Left hindlimb (tissue), 1 donor: ENCODE data around the gene FSTL1.
A peak's percentile ranks its signal among the peaks of the same experiment; 100 is the strongest.

Source experiments
- DNase-seq: peaks from one replicate; pipeline ENCODE4 v3.0.0-alpha.2; 2018

The FSTL1 gene, protein sequence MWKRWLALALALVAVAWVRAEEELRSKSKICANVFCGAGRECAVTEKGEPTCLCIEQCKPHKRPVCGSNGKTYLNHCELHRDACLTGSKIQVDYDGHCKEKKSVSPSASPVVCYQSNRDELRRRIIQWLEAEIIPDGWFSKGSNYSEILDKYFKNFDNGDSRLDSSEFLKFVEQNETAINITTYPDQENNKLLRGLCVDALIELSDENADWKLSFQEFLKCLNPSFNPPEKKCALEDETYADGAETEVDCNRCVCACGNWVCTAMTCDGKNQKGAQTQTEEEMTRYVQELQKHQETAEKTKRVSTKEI

DNA sequence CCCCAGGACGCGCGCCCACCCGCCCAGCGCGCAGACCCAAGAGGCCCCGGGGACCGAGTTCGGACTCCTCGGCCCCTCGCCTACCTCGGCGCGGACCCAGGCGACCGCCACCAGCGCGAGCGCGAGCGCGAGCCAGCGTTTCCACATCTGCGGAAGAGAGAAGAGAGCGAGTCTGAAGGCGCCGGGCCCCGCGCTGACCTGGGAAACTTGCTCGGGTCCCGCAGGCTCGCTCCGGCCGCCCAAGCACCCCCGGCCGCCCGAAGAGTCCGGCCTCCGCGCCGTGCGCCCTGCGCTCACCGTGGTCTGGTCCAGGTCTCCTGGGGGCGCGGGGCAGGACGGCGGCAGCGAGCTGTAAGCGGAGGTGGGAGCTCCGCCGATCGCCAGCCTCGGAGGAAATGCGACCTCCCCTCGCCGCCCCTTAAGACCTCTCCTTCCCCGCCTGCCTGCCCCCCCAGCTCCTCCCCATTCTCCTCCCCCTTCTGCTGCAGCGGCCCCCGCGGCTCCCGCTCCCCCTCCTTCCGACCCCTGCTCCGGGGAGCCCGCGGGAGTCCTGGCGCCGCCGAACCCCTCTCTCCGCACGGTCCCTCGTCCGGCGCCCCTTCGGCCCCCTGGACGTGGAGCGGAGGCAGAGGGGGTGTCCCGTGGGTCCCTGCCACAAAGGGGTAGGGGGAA, at the start of gene FSTL1:
TSS of gene FSTL1 (minus strand) at position 393 of the 672 bp plus-strand sequence. CDS start at position 147, 246 bp downstream.
- DNase-seq = peak; percentile 91

DNA sequence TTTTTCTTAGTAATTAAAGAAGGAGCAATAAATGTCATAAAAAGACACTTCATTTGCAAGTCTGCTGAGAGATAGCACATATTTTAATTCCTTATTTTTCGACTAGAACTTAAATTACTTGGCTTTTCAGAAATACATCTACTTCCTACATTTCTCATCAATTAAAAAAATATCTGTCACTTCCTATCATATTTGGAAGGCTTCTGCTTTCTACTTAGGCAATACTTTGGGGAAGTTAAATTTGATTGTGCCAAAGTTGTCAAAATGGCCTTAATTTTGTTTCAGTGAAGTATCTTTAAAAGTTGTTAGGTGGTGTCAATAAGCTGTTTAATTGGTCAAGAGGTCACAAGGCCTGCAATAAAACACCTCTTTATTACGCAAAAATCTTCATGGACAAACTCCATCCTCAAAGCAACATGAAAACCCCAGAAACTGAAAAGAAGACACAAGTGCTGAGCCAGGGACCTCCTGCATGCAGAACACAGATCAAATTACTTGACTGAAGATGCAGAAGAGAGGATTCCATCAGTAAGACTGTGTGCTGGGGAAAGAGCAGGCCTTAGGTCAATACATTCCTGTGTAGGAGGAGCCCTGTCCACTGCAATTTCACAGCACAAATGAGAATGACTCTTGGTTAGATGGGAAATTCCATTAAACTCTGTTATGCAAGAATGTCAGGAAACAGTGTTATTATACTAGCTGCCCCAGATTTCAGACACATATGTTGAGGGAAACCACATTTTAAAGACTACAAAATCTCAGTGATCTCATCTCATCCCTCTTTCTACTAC, 48.0 kb upstream of the FSTL1 start:
- DNase-seq = peak; percentile 41

DNA sequence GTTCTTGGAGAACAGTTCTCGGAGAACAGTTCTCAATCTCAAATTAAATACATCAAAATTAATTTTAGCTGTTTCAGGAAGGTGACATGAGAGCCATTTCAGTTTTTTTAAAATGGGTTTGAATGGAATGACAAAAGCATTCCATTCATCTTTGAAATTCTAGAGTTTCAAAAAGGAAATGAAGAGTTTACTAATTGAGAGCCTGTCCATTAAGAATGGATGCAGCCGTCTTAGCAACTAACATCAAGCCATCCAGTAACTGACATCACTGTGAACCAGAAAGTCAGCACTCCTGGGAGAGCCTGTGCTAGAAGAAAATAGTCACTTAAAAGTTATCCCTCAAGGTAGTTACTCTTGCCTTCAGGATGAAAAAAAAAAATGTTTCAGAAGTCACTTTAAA, 47.0 kb upstream of the FSTL1 start:
- DNase-seq = no peak

DNA sequence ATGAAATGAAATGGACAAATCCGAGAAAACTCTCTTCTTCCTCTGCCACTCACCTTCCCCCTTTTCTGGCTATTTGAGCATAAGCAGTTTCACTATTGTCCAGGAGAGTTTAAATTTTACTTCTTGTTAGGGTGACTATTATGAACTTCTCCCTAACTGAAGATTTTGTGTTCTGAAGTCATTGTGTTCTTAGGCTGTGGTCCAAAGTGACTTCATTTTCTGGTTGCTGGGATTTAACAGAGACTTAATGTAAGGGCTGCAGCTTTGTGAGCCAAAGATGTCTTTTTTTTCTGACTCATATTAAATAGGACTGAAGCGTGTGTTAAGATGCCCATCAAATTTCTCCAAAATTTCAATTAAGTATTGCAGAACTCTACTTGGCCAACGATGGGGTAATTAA, 46.5 kb upstream of the FSTL1 start:
- DNase-seq = no peak

DNA sequence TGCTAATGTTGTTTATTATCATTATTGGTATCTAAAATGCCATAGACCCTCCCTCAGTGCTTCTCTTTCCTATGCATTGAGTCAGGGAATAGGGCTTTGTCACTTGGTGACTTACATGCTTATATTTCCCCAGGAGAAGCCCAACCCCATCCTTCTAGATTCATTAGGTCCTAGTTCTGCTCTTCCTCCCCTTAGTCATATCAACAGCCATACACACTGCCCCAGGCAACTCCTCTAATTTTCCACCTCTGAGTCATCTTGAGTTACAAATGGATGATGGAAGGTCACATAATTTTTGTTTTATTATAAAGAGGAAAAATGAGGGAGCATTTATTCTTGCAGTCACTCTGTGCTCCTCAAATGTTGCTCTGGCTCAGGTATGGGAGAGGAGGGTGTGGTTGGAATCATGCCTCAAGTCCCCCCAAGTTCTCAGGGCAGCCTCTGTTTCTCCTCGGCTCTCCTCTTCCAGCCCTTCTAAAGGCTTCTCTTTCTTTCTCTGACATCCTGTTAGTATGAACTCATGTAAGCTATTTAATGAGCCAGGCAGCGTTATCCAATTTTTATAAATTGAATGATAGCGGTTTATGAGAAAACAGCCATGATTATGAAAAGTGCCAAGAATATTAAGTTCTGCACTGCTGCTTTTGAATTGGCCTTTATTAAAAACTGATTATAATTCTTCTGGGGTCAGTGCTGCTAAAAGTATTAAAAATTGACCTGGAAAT, 45.6 kb upstream of the FSTL1 start:
- DNase-seq = no peak

DNA sequence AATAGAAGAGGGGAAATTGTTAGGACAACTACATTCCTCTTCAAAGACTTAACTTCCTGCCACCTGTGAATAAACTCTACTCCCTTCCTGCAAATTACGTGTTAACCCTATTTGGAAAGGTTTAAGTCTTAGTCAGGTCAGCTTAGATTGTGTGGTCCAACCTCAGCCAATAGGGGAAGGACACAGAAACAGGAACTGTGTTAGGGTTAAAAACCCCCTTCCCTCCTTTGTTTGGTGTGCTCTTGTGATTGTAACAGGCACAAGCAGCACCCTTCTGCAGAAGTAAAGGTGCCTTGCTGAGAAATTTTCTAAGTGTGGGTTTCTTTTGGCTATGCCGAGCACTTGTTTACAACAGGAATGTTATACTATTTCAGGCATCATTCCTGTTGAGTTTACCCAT, 45.0 kb upstream of the FSTL1 start:
- no peak for DNase-seq

DNA sequence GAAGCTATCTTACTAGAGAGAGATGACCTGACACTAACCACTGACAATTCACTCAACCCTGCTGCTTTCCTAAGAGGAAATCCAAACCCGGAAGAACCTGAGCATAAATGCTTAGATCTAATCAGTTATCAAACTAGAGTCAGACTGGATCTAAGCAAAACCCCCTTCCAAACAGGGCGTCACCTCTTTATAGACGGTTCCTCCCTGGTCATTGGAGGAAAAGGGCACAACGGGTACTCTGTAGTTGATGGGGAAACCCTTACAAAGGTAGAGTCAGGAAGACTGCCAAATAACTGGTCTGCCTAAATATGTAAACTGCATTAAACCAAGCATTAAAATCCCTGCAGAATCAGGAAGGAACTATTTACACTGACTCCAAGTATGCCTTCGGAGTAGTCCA, 41.3 kb upstream of the FSTL1 start:
- no peak for DNase-seq

DNA sequence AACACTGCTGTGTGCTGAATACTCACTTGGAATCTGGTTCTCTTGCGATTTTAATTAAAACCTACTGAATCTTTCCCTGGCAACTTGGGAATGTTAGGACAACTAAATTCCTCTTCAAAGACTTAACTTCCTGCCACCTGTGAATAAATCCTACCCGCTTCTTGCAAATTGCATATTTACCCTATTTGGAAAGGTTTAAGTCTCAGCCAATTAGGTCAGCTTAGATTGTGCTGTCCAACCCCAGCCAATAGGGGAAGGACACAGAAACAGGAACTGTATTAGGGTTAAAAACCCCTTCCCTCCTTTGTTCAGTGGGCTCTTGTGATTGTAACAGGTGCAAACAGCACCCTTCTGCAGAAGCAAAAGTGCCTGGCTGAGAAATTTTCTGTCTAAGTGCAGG, 38.6 kb upstream of the FSTL1 start:
- no peak for DNase-seq

DNA sequence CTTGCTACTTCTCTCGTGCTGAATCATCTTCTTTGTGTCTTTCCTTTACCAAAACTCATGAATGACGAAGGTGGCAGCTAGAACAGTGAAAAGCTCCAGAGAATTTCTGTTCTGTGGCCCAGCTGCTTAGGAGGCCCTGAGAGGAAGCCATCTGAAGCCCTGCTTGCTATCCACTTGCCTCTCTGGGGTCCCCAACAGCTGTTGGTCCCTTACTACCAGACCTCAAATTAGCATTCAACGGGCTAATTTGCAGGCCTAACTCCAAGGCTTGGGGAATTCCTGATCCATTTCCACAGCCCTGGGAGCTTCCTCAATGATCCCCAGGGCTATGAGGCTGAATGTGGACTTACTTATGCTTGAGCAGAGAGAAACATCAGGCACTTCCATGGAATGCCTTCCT, 37.5 kb upstream of the FSTL1 start:
- no peak for DNase-seq

DNA sequence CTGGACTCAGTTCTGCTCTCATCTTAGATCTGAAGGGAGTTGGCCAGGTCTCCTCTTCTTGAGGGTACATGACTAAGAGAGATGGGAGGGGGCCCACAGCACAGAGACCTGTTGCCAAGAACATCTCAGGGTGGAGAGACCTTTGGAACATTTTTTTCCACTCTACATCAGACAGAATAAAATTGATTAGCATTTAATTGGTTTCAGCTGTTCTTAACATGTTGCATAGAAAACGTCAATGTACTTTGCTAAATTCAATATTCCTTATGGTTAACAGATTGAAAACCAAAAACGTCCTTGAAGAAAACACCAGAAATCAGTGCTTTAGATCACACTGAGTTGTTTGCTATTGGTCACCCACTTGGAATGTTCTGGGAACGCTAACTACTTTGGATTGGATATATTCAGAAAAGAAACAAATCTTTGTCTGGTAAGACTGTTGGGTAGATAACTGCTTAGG, 36.4 kb upstream of the FSTL1 start:
- peak; percentile 71 for DNase-seq

DNA sequence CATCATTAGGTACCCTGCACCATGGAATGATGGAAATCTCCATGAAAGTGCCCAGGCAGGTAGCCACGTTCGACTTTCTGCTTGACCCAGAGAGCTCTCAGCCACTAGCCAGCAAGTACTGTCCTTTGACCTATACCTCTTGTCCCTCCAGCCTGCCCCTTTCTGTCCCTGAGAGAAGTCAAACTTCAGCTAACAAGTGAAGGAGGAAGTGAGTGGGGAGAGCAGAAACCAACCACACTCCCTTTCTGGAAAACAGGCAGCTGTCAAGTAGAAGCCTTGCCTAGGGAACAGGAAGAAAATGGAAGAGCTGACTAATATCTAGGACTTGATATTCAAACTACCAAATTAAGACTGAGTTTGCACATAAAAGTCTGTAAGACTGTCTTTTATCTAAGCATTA, 30.3 kb upstream of the FSTL1 start:
- DNase-seq = no peak

DNA sequence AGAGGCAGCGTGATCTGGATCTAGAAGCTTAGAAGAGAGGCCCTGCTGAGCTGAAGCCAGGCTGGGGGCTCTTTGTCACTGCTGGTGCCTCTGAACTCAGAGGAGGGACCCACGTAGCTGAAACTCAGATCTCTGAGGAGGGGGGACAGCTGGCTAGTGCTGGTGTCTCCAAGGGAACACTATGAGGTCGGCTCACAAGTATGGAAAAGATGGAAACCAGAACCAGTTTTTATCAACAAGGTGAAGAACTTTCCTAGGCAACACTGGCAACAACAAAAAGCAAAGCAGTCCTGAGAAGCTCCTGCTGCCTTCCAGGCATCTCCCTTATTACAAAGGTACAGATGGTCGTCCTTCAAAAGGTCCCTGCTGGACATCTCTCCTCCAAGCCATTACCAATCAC, 27.0 kb upstream of the FSTL1 start:
- DNase-seq = no peak

DNA sequence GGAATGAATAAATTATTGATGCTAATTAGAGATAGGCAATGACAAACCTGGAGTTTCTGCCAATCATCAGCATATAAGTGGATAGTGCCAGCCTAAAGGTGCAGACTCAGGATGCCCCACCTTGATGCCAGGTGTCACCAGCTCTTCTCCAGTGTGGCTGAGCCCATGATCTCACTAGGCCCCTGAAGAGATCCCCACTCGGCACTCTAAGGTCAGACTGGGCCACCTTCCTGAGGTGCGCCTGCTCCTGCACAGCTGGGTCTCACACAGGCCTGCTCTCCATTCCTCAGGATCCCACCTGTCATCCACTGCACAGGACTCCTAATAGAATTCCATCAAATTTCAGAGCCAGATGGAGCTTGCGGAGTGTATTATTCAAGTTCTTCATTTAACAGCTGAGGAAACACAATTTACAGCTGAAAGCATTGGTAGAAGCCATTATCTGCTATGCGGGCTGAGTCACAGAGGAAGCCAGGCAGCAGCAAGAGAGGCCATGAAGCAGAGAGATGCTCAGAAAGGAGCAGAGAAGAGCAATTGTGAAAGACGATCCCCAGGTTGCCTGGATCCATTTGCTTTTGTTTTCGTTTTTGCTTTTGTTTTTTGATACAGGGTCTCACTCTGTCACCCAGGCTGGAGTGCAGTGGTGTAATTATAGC, 25.1 kb upstream of the FSTL1 start:
- no peak for DNase-seq

DNA sequence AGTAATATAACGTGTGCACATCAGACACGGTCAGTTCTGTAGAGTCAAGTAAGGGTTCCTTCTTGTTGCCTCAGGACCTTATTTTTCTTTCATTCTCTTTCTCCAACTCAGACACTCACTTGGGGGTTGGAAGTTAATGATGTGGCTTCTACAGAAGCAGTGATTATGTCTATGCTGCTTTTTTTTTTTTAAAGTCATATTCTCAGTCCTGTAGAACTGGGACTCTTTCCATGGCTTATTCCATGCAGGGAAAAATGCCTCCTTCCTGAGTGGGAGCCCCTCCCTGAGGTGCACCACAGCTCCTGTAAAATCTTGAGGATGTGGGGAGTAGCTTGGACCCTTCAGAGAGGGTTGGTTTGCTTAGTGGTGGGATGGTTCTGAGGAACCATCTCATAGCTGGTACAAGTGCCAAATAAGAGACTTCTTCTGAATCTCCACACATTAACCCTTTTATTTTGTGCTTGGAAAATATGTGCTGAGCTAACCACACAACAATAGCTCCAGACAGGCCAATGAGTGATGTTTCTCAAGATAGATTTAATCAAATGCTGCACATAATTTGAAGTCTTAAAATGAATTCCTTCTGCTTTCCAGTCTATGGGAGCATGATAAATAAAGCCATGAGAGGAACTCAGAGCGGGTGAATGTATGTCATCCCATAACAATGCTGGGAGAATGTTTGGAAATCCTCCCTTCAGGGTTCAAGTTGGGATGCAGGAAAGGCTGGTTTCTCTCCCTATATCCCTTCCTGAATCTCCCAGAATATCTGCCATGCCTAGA, 23.3 kb upstream of the FSTL1 start:
- DNase-seq = no peak

DNA sequence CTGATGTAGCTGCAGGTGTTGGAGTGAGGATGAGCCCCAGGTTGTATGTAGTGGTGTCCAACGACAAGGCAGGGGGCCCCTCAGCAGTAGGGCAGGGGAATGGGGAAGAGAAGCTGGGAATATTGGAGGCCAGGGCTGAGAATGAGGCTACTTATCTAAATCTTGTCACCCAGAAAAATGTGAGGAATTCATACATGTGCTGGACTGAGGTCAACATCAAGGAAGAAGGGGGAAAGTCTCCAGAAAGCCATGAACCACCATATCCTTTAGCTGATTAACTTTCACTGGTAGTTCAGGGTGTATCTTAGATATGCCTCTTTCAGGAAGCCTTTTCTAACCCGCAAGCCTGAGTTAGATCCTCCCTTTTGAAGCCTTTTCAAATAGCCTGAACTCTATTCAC, 22.6 kb upstream of the FSTL1 start:
- no peak for DNase-seq

DNA sequence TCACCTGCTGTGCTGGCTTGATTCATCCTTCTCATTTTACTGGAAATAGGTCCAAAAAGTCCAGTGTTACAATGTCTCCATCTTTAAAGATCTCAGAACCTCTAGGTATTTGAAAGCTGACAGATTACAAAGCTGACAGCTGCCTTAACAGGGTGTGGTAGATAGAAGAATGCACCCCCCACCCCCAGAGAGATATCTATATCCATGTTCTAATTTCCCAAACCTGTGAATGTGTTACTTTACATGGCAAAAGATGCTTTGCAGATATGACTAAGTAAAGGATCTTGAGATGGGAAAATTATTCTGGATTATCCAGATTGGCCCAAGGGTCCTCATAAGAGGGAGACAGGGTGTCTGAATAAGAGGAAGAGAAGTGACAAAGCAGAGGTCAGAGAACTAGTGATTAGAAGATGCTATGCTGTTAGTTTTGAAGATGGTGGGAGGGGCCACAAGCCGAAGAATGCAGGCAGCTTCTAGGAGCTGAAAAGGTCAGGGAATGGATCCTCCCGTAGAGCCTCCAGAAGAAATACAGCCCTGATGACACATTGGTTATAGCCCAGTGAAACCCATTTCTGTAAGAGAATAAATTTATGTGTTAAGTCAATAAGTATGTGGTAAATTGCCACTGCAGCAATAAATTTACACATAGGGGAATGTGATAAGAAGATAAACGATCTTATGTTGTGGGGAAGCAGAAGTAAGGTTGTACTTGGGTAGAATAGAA, 21.5 kb upstream of the FSTL1 start:
- DNase-seq = no peak

DNA sequence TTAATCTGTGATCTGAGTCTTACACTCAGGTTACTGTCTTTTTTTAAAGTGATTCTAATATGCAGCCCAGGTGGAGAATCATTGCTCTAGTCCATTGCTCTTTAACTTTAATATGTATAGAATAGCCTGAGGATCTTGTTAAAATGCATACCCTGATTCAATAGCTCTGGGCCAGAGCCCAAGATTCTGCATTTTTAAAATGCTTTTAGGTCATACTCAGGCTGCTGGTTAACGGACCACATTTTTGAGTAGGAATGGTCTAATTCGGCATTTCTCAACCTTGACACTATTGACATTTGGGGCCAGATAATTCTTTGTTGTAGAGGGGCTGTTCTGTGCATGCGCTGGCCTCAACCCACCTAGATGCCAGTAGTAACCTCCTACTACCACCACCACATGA, 20.9 kb upstream of the FSTL1 start:
- no peak for DNase-seq

DNA sequence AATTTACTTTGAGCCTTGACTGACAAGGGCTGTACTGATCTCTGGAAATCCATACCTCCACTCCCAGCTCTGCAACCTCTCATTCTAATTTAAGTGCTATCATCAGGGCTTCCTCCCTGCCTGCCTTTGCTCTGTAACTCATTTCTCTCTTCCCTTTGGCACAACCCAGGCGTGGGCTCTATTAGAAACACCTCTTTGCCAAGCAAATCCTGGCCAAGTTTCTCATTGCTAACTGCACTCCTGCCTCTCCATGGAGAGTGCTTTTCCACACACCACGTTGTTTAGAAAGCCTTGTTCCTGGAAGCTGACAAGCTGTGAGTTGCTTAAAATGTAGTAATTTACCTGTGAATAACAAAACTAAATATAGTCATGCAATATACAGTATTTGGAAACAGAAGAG, 20.1 kb upstream of the FSTL1 start:
- DNase-seq = peak; percentile 56

DNA sequence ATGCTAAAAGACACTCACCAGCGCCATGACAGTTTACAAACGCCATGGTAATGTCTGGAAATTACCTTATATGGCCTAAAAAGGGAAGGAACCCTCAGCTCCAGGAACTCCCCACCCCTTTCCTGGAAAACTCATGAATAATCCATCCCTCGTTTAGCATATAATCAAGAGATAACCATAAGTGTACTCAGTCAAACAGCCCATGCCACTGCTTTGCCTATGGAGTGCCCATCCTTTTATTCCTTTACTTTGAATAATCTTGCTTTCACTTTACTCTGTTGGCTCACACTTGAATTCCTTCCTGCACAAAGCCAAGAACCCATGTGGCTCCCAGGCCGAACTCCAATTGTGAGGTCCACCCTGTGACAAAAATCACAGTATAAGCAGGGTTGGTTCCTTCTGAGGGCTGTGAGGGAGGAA, 19.1 kb upstream of the FSTL1 start:
- DNase-seq = no peak

DNA sequence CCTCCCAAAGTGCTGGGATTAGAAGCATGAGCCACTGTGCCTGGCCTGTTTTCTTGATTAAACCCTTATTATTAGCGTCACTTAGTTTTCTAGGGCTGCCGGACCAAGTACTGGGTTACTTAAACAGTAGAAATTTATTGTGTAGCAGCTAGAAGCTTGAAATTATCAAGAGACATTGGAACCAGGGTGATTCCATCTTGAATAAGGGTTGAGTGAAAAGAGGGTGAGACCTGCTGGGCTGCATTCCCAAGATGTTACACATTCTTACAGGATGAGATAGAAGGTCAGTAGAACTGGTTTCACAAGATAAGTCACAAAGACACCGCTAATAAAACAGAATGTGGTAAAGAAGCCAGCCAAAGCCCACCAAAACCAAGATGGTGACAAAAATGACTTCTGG, 18.6 kb upstream of the FSTL1 start:
- no peak for DNase-seq
